NT2/D1 (cell line): ENCODE measurements around the gene HCN1.

Experiments
- DNase-seq: peaks from one replicate; pipeline ENCODE4 v3.0.0-alpha.2; 2011; ENCODE audit warnings: low read depth, low spot score
- H3K27me3 ChIP-seq: 2 replicates; pipeline ENCODE4 v1.6.0; 2011; ENCODE audit warnings: mild to moderate bottlenecking; ENCODE audit not compliant: insufficient read length, insufficient read depth
- H3K36me3 ChIP-seq: 2 replicates; pipeline ENCODE4 v1.6.1; 2011; ENCODE audit warnings: mild to moderate bottlenecking, low read length, mixed read lengths; ENCODE audit not compliant: insufficient read depth, insufficient read length
- H3K4me1 ChIP-seq: 2 replicates; pipeline ENCODE4 v1.5.1; 2011; ENCODE audit not compliant: insufficient read depth, insufficient read length
- H3K4me3 ChIP-seq: 2 replicates; pipeline ENCODE4 v1.5.1; 2011; ENCODE audit warnings: low read depth; ENCODE audit not compliant: insufficient read length
- H3K9ac ChIP-seq: 2 replicates; pipeline ENCODE4 v1.6.0; 2011; ENCODE audit warnings: low read depth; ENCODE audit not compliant: insufficient read length
- H3K9me3 ChIP-seq: 2 replicates; pipeline ENCODE4 v1.5.1; 2011; ENCODE audit warnings: mild to moderate bottlenecking, low read length; ENCODE audit not compliant: insufficient read depth
- SUZ12 ChIP-seq: IDR thresholded peaks from 2 replicates; pipeline ENCODE4 v1.6.1; 2011; ENCODE audit not compliant: insufficient read length, insufficient read depth; ENCODE audit errors: extremely low read depth
- YY1 ChIP-seq: IDR thresholded peaks from 2 replicates; pipeline ENCODE4 v1.6.1; 2011; ENCODE audit not compliant: insufficient read length, insufficient read depth
- ZNF274 ChIP-seq: IDR thresholded peaks from 2 replicates; pipeline ENCODE4 v1.6.1; 2011; ENCODE audit warnings: mild to moderate bottlenecking, low read depth, low read length

HCN1 gene

GRCh38 chr5:45677524-45677923, 18.7 kb downstream of the HCN1 start:
- Histone ChIP-seq H3K4me1 (no peaks in the 10 kb centered on the region), H3K27me3 (no peaks in the 10 kb centered on the region), H3K9ac (no peak overlapping the region), H3K4me3 (no peak overlapping the region), H3K36me3 (no peaks in the 10 kb centered on the region), H3K9me3 (no peaks in the 10 kb centered on the region)
- DNase-seq = no peak
- TF ChIP-seq YY1 (no peak), ZNF274 (no peak), SUZ12 (no peak)

DNA sequence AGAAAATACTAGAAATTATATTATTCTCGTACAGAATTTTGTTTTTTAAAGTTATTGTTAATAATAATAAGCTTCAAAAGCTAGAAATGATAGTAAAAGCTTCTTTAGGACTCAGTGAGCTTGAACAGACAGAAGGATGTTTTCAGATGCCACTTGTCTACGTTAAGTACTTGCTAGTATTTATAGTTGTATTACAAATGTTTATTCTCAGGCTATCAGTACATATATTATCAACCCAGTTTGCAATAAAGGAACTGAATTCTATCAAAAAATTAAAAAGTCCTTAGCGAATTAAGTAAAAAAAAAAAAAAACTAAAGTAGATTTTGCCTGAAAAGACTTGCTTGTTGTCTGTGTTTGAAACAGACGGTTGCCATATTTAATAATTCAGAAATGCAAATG, 23.9 kb downstream of the HCN1 start:
- Histone ChIP-seq H3K9me3 (no peaks in the 10 kb centered on the region), H3K4me3 (no peak overlapping the region), H3K9ac (no peak overlapping the region), H3K4me1 (no peaks in the 10 kb centered on the region), H3K36me3 (no peaks in the 10 kb centered on the region), H3K27me3 (no peaks in the 10 kb centered on the region)
- TF ChIP-seq SUZ12 (no peak), ZNF274 (no peak), YY1 (no peak)
- no peak for DNase-seq

- no peaks in the 10 kb centered on the region for H3K36me3 ChIP-seq
- TF ChIP-seq YY1 (no peak), SUZ12 (no peak), ZNF274 (no peak)
- no peaks in the 10 kb centered on the region for H3K4me1 ChIP-seq
- H3K9ac ChIP-seq = no peak overlapping the region
- no peak for DNase-seq
- H3K9me3 ChIP-seq = no peaks in the 10 kb centered on the region
- no peak overlapping the region for H3K4me3 ChIP-seq
- no peaks in the 10 kb centered on the region for H3K27me3 ChIP-seq
These were observed 47.4 kb downstream of the HCN1 start for GRCh38 chr5:45648744-45649143.

- Histone ChIP-seq H3K36me3 (no peaks in the 10 kb centered on the region), H3K4me1 (no peaks in the 10 kb centered on the region), H3K4me3 (no peak overlapping the region), H3K27me3 (no peaks in the 10 kb centered on the region), H3K9me3 (no peaks in the 10 kb centered on the region), H3K9ac (no peak overlapping the region)
- TF ChIP-seq ZNF274 (no peak), YY1 (no peak), SUZ12 (no peak)
- no peak for DNase-seq
These were observed 53.1 kb downstream of the HCN1 start for GRCh38 chr5:45643056-45643455.

DNA sequence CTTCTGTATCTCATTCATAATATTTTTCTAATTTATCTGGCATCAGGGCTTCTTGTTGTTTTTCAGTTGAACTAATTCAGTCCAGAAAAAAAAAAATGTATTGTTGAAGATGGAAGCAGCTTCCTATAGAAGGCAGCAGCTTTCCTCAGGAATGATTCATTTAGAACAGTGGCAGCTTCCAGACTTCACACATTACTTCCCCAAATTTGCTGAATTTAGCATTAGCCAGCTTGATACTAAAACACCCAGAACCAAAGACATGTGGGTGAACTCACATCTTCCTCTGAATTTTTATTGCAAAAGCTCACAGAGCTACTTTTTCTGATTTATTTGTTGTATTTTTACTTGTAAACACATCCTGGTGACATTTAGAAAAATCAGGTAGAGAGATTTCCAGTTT, 53.8 kb downstream of the HCN1 start:
- Histone ChIP-seq H3K36me3 (no peaks in the 10 kb centered on the region), H3K9ac (no peak overlapping the region), H3K4me3 (no peak overlapping the region), H3K9me3 (no peaks in the 10 kb centered on the region), H3K27me3 (no peaks in the 10 kb centered on the region), H3K4me1 (no peaks in the 10 kb centered on the region)
- TF ChIP-seq SUZ12 = no peak
- TF ChIP-seq ZNF274 = no peak
- no peak for TF ChIP-seq YY1
- DNase-seq = no peak

DNA sequence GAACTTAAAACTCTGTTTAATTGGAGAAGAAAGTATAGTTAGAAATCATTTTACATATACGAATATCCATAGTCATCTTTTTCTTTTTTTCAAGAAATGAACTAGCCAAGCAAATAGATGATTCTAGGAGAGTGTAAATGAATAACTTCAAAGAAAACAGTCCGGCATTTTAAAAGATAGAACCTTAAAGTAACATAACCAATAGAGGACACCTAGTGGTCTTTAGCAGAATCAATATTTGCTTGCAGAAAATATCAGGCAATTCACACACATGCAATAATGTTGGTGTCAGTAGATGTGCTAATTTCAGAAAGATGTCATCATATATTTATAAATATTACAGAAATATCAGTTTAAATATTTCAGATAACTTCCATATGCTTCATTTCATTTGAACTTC, 57.1 kb downstream of the HCN1 start:
- Histone ChIP-seq H3K4me3 (no peak overlapping the region), H3K27me3 (no peaks in the 10 kb centered on the region), H3K9ac (no peak overlapping the region), H3K36me3 (no peaks in the 10 kb centered on the region), H3K4me1 (no peaks in the 10 kb centered on the region), H3K9me3 (no peaks in the 10 kb centered on the region)
- no peak for TF ChIP-seq ZNF274
- DNase-seq = no peak

DNA sequence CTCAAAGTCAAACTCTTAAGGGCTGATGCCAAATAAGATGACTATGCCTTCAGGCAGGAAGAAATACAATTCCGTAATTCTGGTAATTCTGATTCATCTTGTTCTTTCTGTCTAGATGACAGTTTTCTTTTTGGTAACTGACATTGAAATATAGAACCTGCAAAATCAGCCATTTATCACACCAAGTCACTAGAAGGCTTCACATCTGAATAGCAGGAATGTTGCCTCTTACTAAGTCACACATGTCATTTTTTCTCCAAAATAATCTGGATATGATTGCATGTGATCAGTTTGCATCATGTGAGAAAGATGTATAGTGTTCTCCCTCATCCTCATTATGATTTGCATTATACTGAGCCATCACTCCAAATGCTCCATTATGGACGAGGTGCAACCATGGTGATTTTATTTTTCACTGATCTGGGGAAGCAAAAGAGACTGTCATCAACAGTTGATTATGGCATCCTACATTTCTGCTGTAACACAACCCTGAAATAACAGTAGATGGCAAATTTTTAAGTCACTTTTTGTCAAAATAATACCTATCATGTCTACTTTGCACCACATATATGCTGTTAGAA, 69.0 kb downstream of the HCN1 start:
- Histone ChIP-seq H3K9me3 (no peaks in the 10 kb centered on the region), H3K27me3 (no peaks in the 10 kb centered on the region), H3K36me3 (no peaks in the 10 kb centered on the region), H3K4me3 (no peak overlapping the region), H3K4me1 (no peaks in the 10 kb centered on the region), H3K9ac (no peak overlapping the region)
- no peak for DNase-seq
- no peak for TF ChIP-seq SUZ12
- TF ChIP-seq YY1 = no peak
- TF ChIP-seq ZNF274 = no peak

- H3K9me3 ChIP-seq = no peaks in the 10 kb centered on the region
- TF ChIP-seq SUZ12 = no peak
- TF ChIP-seq YY1 = no peak
- no peak for TF ChIP-seq ZNF274
- no peak for DNase-seq
These were observed 72.3 kb downstream of the HCN1 start for GRCh38 chr5:45623832-45624231.

More at GRCh38 chr5:45623832-45624231, 72.3 kb downstream of the HCN1 start:
- H3K4me3 ChIP-seq = no peak overlapping the region
- no peaks in the 10 kb centered on the region for H3K36me3 ChIP-seq
- H3K4me1 ChIP-seq = no peaks in the 10 kb centered on the region
- H3K9ac ChIP-seq = no peak overlapping the region
- no peaks in the 10 kb centered on the region for H3K27me3 ChIP-seq
